Keratinocyte (primary cell): Measurements from ENCODE around the gene KSR2.

Experiments used
- CTCF ChIP-seq, 3 experiments: IDR thresholded peaks in 1 of 3; conservative IDR thresholded peaks in 1 of 3; optimal IDR thresholded peaks in 1 of 3; 2 replicates in 2 of 3; 3 replicates in 1 of 3; pipeline versions ENCODE3 to v1.5.1; 2011; ENCODE audit warnings: low read length in 3 of 3, mild to moderate bottlenecking in 3 of 3, moderate library complexity in 2 of 3, control low read depth in 1 of 3, inconsistent platforms in 1 of 3; ENCODE audit not compliant: insufficient read depth in 2 of 3; ENCODE audit errors: extremely low read depth in 1 of 3
- EZH2 ChIP-seq: IDR thresholded peaks from one replicate; pipeline ENCODE4 v1.6.1; 2012; ENCODE audit warnings: inconsistent platforms, mild to moderate bottlenecking, low read length, moderate library complexity

- no peak for TF ChIP-seq CTCF (optimal IDR thresholded peaks at IDR 0.05 in 1 of 3, IDR thresholded peaks at IDR 0.05 in 1 of 3, conservative IDR thresholded peaks at IDR 0.05 in 1 of 3; ENCODE audit: extremely low read depth in 1 of 3, insufficient read depth in 2 of 3, low read length in 3 of 3)
- TF ChIP-seq EZH2, result no peak
Measured at GRCh38 chr12:117901631-117902030, 67.2 kb downstream of the KSR2 start.
